Suppressor macrophage treated with lipopolysaccharide for 4 hours (primary cell): ENCODE data around the gene HDAC4.
A peak's percentile ranks its signal among the peaks of the same experiment; 100 is the strongest.

Experiments
- DNase-seq: peaks from one replicate; pipeline ENCODE4 v3.0.0-alpha.2; 2020

The HDAC4 gene

DNA sequence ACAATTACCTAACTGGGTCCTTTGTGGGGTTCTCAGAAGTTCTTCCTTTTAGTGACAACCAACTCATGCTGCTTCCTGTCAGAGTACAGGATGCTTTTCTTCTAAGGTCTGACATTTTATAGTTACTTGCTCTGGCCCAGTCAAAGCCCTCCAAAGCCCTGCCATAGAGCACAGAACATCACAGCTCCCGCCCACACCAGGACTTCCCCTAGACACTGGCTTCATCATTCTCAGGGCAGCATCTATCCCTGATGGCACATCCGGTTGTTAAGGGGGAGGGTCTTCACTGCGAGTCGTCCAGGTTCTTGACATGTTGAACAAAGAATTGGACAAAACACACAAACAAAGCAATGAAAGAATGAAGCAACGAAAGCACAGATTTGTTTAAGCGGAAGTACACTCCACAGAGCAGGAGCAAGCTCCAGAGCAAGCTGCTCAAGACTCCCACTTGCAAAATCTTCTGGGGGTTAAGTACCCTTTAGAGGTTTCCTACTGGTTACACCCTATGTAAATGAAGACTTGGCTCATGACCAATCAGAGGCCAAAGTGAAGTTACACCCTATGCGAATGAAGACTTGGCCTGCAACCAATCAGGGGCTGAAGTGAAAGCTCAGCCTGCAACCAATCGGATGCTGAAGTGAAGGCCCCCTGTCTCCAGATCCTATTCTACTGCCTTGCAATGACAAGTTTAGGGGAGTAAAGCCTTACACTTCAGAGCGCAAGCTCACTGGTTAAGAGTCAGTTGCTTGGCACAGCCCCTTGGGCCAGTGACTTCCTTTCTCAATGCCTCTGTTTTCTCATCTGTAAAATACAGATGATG, 79.0 kb downstream of the HDAC4 start:
- DNase-seq = no peak

GRCh38 chr2:239318790-239319661, 81.8 kb downstream of the HDAC4 start:
- peak; percentile 74 for DNase-seq

- DNase-seq = no peak
These were observed 82.6 kb downstream of the HDAC4 start for GRCh38 chr2:239318151-239318611.

- peak; percentile 60 for DNase-seq
These were observed 84.0 kb downstream of the HDAC4 start for GRCh38 chr2:239316562-239317465.

DNA sequence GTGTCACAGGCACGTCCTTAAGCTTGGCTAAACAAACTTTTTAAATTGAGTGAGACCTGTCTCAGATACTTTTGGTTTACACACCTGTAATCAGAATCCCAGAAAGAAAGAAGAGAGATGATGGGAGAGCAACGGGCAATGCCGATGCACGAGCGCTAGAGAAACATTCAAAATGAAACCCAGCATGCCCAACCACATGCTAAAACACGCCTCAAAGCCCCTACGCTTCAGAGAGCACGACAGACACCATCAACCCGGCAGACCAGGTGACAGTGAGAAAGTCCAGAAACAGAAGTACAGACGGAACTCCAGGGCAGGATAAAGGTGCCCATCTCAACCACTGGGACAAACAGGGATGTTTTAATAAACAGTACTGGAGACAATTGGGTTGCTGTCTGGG, 85.5 kb downstream of the HDAC4 start:
- DNase-seq = no peak

DNA sequence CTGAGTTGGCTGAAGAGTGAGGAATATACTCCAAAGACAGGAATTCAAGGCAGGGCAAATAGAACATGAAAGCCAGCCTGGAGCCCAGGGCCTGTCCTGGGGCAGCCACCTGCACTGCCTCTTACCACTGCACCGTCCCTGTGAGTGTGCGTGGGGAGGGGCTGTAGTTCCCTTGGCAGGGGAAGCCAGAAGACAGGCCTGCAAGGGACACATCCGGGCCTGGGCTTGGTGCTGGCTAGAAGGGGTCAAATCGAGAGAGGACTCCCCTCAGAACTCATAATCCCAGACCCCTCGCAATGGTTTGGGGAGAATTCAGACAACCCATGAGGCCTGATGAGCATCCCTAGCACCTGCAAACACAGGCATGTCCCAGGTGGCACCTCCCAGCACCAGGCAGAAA, 87.0 kb downstream of the HDAC4 start:
- no peak for DNase-seq

DNA sequence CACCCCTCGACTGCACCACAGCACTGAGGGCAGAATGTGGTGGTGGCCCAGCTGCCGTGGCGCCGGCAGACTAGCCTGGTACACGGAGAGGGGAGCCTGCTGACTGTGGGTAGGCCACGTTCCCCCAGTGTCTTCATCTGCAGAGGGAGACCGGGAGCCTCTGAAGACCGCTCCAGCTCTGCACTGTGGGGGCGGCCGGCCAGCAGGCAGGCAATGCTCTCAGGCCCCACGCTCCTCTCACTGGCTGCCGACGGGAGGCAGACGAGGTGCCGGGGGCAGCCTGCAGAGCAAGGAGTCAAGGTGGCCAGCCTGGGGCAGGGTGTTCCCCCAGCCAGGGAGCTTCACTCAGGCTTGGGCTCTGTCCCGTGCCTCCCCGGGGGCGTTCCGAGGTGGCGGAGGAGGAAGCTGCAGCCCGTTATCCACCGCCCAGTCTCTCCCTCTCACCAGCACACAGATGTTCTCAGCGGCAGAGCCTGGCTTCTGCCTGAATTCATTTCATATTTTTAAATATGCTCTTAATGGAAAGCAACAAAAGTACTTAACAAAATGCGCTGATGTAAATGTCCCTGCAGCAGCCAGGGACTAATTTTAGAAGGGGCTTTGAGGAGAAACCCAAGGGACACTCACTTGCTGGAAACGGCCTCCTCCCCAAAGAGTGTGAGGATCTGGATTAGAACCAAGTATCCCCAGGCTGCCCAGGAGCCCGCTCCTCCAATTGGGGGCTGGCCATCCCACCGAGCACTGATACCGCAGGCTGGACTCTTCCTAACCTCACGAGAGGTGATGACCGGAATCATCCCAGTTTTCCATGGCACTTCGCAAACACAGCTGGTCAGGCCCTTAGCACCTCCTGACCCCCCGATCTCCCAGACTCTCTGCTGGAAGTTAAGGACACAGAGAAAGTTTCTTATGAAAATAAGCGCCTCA, 87.8 kb downstream of the HDAC4 start:
- DNase-seq = no peak

GRCh38 chr2:239312081-239312511, 88.7 kb downstream of the HDAC4 start:
- DNase-seq = no peak

- peak; percentile 31 for DNase-seq
These were observed 89.4 kb downstream of the HDAC4 start for GRCh38 chr2:239311132-239312040.

- DNase-seq = no peak
These were observed 90.3 kb downstream of the HDAC4 start for GRCh38 chr2:239310401-239311061.

DNA sequence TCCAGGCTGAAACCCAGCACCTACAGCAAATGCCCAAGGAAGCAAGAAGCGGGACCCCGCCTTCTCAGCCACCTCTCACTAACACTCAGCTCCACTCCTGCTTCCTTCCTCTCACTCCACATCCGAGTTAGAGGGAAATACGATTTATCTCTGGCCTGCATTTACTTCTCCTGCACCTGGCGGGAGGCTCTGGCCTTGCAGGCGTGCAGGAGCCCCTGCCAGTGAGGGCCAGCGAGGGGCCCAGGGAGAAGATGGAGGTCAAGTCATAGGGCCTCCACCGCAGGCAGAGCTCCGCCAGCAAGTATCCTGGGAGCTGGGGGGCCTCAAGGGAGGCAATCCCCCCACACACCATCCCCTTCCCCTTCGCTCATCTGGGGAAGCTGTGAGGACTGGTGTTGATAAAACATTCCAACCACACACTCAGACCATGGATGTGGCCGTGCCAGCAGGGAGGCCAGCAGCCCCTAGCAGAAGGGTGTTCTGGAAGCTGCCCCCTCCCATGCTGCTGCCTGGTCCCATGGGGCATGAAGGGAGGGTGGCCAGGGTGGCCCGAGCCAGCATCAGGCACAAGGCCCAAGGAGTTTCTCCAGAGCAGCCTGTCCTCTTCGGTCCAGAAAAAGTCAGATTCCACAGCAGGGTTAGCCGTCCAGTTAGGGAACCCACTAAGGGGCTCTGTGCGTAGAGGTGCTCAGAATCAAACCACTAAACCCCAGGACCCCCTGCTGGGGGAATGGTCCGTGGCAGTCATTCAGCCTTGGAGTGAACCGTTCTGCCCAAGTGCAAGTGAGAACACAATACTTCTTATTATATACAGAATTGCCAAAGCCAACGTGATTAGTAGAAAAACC, 91.2 kb downstream of the HDAC4 start:
- no peak for DNase-seq

DNA sequence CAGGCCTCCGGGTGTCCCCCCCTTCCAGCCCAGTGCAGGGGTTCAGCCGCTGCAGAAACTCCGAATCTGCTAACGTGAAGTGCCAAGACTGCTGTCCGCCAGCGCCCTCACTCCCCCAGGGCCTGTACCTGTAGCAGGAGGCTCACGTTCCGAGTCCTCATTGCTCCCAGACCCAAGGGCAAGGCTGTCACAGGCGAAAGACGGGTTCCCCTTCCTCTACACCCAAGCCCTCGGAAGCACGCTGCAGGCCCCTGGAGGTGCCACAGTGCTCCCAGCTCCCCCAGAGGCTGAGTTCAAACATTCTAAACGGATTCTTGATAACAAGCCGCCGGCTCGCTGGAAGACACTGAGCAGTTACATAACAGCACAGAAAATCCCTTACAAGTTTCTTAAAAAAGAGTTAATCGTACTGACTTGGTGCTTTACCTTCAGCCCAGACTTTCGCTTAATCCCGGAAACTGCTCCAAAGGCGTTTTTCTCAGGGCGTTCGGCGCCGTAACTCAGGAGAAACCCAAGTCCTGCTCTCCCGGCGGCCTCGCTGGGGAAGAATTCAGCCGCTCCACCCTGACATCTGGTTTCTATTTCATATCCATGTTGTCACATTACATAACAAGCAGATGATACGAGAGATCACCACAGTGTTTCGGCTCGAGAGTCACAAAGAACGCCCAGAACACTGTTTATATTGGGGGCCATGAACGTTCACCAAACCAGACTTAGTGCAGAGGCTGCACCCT, 92.0 kb downstream of the HDAC4 start:
- DNase-seq = no peak

- no peak for DNase-seq
These were observed 92.8 kb downstream of the HDAC4 start for GRCh38 chr2:239307921-239308613.

DNA sequence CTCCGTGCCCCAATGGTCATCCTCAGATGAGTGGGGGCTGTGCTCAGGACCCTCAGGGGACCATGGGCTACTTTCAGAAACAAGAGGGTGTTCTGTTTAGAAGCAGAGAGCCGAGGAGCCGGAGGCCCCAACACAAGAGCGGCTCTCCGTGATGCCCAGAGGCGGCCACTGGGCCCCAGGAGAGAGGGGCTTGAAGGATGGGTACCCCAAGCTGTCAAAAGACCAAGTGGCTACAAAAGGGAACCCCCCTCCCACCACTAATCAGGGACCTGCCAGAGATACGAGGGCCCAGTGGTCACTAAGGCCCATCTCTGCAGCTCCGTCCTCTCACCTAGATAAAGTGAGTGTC, 93.6 kb downstream of the HDAC4 start:
- no peak for DNase-seq

DNA sequence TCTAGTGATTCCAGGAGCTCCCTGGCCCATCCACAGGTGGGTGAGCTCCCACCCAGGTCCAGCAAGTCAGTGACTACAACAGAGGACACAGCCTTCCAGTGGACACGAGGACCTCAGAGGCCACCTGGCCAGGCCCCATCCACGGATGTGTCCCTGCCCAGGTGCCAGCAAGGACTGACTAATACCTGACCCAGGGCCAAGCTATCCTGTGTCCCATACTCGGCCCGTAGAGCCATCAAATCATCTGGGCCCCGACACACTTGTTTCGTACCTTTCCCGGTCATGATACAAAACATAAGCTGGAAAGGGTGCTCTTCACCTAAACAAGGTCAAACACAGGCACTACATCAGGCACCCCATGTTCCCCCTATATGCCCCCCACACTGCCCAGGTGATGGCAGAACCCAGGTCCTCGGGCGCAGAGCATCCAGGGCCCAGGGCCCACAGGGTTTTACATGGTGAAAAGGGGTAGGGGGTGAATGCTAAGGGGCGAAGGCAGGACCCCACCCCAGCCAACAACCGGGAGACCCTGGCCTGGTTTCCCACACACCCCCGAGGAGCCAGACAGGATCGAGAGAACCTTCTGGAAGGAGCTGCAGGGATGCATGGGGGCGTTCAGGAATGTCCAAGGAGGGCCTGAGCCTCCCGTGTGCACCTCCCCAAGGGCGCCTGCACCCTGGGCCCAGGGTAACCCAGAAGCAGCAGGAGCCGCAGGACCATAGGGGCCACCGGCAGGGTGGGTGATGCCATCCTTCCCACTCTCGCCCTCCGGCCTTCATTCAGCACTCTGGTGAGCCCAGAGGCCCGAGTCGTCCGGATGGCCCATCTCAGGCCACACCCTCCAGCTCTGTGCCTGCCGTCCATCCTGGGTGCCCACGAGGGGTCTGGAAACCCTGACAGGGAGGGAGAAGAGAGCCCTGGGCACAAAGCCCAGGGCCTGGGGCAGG, 94.3 kb downstream of the HDAC4 start:
- DNase-seq = no peak

DNA sequence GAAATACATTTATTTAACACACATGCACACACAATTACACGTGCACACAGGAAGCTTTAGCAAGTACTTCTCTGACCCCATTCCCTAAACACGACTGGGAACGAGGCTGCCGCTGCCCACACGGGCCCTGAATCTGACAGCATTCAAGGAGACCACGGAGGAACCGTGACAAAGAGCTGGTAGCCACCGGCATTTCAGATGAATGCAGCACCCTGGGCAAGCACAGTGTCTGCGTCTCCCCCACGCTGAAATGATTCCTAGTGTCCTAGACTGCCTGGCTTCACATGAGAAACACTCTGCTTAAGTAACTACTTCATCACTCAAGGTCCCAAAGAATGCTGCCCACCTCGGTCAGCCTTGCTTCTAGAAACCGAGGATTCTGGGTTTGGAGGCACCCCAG, 95.0 kb downstream of the HDAC4 start:
- DNase-seq = no peak

GRCh38 chr2:239305222-239305575, 95.6 kb downstream of the HDAC4 start:
- DNase-seq = no peak
